ENCODE measurements around the gene SLC25A23.

- TF ChIP-seq CTCF (IDR thresholded peaks at IDR 0.05) (no peak), POLR2A (IDR thresholded peaks at IDR 0.05) (no peak)
Measured at GRCh38 chr19:6413721-6414643, 45.6 kb downstream of the SLC25A23 start.
